ENCODE data around the gene BNIP5.

Gene BNIP5

DNA sequence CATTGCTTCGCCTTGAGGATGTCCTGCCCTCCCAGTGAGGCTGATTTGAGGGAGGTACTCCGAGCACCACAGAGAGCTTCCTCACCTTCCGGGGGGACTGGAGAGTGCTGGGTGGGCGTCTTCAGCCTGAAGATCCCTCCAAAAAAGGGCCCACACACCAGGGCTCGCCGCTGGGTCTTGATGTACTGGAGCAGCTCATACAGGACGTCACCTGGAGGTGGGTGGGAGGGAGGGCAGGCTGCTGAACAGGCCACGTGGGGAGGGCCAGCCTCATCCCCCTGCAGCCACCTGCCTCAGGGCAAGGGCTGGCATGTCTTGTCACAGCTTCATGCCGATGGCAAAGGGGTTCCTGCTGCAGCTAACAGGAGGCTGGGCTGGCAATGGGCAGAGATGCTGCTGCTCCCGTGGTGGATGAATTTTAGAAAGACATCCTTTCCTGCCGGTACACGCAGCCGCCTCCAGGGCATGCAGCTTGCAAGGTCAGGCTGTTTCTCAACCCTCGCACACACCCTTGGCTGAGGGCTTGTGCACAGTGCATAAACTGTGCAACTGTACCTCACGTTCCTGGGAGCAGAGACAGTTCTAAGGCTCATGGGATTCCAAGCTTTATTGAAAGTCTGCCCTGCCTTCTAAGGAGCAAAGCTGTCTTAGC, 36.8 kb upstream of the BNIP5 start:
- no peak overlapping the region for H3K4me3 ChIP-seq (ENCODE audit: low read depth, low read length)
- no peak for DNase-seq (ENCODE audit: low read depth)
- TF ChIP-seq, protein P1, sequence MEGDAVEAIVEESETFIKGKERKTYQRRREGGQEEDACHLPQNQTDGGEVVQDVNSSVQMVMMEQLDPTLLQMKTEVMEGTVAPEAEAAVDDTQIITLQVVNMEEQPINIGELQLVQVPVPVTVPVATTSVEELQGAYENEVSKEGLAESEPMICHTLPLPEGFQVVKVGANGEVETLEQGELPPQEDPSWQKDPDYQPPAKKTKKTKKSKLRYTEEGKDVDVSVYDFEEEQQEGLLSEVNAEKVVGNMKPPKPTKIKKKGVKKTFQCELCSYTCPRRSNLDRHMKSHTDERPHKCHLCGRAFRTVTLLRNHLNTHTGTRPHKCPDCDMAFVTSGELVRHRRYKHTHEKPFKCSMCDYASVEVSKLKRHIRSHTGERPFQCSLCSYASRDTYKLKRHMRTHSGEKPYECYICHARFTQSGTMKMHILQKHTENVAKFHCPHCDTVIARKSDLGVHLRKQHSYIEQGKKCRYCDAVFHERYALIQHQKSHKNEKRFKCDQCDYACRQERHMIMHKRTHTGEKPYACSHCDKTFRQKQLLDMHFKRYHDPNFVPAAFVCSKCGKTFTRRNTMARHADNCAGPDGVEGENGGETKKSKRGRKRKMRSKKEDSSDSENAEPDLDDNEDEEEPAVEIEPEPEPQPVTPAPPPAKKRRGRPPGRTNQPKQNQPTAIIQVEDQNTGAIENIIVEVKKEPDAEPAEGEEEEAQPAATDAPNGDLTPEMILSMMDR (IDR thresholded peaks at IDR 0.05; ENCODE audit: low read depth, low read length, missing control alignments), result no peak

DNA sequence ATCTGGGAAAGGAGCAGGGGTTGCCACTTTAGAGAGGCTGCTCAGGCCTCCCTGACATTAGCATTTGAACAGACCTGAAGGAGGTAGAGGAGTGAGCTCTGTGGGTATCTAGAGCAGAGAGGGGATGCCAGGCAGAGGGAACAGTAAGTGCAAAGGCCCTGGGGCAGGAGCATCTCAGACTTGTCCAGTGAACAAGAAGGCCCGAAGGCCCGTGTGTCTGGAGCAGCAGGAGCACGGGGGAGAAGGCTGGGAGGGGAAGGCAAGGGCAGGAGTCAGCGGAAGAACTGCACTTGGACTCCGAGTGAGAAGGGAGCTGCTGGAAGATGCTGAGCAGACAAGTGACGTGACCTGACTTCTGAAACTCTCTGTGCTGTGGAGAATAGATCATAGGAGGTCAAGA, 35.4 kb upstream of the BNIP5 start:
- no peak for DNase-seq (ENCODE audit: low read depth)
- no peak overlapping the region for H3K4me3 ChIP-seq (ENCODE audit: low read depth, low read length)
- TF ChIP-seq, protein P1 (IDR thresholded peaks at IDR 0.05; ENCODE audit: low read depth, low read length, missing control alignments), result no peak

DNA sequence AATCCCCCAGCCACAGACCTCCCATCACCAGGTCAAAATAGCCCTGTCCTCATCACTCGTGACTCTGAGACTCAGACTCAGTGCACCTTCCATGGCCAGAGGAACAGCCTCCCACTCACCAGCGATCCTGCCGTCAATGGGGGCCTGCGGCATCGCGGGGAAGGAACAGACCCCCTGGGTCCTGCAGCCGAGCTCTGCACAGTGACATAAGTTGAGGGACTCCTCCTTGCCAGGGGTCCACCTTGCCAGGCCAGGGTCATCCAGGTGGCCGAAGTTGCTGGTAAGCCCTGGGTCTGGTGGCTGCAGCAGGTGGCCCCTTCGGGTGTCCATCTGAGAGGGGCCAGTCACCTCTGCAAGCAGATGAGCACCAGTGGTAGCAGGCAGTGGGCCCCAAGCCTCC, 34.5 kb upstream of the BNIP5 start:
- DNase-seq (ENCODE audit: low read depth), result no peak
- no peak overlapping the region for H3K4me3 ChIP-seq (ENCODE audit: low read depth, low read length)
- TF ChIP-seq, protein P1 (IDR thresholded peaks at IDR 0.05; ENCODE audit: low read depth, low read length, missing control alignments), result no peak

DNA sequence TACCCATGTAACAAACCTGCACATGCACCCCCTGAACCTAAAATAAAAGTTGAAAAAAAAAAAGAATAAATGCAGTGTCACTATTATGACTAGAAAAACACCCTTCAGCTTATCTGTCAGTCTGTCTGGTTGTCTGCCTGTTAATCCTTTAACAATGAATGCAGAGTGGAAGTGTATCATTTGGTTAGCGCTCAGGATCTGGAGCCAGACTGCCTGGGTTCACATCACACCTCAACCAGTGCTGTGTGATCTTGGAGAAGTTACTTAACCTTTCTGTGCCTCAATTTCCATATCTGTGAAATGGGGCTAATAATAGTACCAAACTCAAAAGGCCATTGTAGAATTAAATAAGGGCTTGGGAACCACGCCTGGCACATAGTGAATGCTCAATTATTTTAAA, 34.0 kb upstream of the BNIP5 start:
- no peak for DNase-seq (ENCODE audit: low read depth)
- H3K4me3 ChIP-seq (ENCODE audit: low read depth, low read length), result no peak overlapping the region
- TF ChIP-seq, protein P1 (IDR thresholded peaks at IDR 0.05; ENCODE audit: low read depth, low read length, missing control alignments), result no peak

DNA sequence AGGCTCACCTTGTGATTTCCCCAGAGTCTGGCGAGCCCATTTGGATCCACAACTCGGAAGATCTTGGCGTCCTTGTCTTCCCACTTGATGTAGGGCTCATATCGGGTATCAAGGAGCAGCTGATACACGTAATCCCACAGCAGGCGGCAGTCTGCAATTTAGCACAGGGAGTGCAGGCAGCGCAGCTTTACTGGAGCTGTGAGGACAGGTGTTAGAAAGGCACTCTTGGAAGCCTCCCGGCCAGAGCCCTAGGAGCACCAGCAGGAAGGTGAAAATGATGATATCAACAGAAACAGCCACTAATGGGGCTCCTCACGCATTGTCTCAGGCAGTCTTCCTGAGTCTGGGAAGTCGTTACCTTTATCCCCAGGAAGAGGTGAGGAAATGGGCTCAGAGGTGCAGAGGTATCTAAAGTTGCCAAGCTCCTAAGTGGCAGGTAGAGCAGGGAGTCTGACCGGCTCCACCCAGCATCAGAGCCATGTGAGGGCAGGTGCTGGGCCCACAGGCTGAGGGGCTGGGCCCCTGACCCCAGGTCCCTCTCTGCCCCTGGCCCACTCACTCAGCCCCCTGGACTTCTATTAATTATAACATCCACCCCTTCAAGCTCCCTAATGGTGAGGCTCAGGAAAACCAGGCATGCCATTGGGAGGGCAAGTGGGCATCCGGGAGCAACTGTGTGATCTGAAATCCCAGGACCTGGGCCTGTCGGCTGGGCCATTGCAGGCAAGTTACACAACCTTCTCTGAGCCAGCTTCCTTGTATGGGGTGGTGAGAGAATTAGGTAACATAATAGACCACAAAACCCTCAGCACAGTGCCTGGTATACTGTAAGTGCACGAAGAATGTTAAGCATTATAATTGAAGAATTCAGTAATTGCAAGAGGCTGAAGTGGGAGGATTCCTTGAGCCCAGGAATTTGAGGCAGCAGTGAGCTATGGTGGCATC, 32.5 kb upstream of the BNIP5 start:
- DNase-seq (ENCODE audit: low read depth), result no peak
- no peak overlapping the region for H3K4me3 ChIP-seq (ENCODE audit: low read depth, low read length)
- TF ChIP-seq, protein P1 (IDR thresholded peaks at IDR 0.05; ENCODE audit: low read depth, low read length, missing control alignments), result no peak

DNA sequence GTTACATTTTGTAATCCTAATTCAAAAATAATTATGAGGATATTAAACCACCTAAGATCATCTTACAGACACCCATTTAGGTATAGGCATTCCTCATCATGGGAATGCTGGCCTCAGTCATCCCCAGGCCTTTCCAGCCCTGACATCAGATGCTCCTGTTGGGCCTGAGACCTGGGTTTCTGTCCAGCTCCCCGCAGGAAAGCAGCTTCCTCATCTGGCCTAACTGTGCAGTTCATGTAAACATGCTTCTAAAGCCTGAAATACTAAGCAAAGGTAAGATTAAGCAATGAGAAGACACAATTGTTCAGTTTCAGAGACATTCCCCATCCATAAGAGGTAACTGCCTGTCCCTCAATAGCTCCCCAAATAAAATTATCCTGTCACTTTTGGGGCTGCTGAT, 31.7 kb upstream of the BNIP5 start:
- no peak for DNase-seq (ENCODE audit: low read depth)
- H3K4me3 ChIP-seq (ENCODE audit: low read depth, low read length), result no peak overlapping the region
- TF ChIP-seq, protein P1 (IDR thresholded peaks at IDR 0.05; ENCODE audit: low read depth, low read length, missing control alignments), result no peak
